ENCODE data around the gene TRIM71.
A peak's percentile ranks its signal among the peaks of the same experiment; 100 is the strongest.

TRIM71 gene

DNA sequence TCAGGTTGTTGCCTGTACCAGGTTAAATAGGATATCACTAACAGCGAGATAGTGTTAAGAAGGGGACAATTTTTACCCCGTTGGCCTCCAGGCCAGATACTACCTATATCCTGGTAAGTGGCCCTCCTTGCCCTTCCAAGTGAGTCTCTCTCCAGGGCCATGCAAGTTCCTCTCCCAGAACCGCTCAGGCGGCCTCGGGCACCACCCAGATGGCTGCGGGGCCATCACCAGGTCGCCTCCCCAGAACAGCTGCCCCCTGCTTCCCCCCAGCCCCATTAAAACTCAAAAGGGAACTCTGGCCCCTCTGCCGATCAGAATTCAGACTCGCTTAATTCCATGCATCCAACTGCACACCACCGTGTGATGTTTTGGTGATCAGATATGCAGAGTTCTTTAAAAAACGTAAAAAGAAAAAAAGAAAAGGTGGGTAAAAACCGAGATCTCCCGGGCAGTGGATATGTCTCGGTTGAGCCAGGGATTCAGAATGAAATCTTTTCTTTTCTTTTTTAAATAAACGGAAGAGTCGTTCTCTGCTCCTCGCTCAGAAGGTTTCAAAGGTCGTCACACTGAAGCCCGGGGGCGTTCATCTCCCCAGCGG, 1.9 kb upstream of the TRIM71 start:
- Histone ChIP-seq H3K27me3 (ENCODE audit: insufficient read depth, low read length, poor library complexity, severe bottlenecking) (no peaks in the 10 kb centered on the region), H3K9me3 (ENCODE audit: insufficient read depth, low read depth, low read length) (no peaks in the 10 kb centered on the region), H3K9ac (ENCODE audit: low read depth, low read length, poor library complexity, severe bottlenecking) (peak overlapping the region; percentile 99), H3K79me2 (ENCODE audit: insufficient read depth, low read length) (peaks cover 44% of the 10 kb centered on the region), H3K4me1 (ENCODE audit: insufficient read depth, low read length, poor library complexity, severe bottlenecking) (peaks cover 39% of the 10 kb centered on the region), H4K20me1 (ENCODE audit: insufficient read depth, low read length, poor library complexity, severe bottlenecking) (peaks cover 20% of the 10 kb centered on the region), H3K9me2 (replicated peaks; ENCODE audit: low read depth, low read length) (no peaks in the 10 kb centered on the region), H3K36me3 (ENCODE audit: insufficient read depth, low read length) (no peaks in the 10 kb centered on the region), H3F3A (ENCODE audit: low read depth) (peaks cover 17% of the 10 kb centered on the region; the same call in 1 of the 2 replicates), H2AFZ (ENCODE audit: low read length) (peak overlapping the region; percentile 99), H3K4me2 (ENCODE audit: low read depth, low read length, poor library complexity, severe bottlenecking) (peak overlapping the region; percentile 99), H3K4me3 (ENCODE audit: low read length, poor library complexity, severe bottlenecking) (peak overlapping the region; percentile 99)
- TF ChIP-seq, protein P1, sequence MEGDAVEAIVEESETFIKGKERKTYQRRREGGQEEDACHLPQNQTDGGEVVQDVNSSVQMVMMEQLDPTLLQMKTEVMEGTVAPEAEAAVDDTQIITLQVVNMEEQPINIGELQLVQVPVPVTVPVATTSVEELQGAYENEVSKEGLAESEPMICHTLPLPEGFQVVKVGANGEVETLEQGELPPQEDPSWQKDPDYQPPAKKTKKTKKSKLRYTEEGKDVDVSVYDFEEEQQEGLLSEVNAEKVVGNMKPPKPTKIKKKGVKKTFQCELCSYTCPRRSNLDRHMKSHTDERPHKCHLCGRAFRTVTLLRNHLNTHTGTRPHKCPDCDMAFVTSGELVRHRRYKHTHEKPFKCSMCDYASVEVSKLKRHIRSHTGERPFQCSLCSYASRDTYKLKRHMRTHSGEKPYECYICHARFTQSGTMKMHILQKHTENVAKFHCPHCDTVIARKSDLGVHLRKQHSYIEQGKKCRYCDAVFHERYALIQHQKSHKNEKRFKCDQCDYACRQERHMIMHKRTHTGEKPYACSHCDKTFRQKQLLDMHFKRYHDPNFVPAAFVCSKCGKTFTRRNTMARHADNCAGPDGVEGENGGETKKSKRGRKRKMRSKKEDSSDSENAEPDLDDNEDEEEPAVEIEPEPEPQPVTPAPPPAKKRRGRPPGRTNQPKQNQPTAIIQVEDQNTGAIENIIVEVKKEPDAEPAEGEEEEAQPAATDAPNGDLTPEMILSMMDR (conservative IDR thresholded peaks at IDR 0.05; ENCODE audit: low read length), result no peak
- no peak for TF ChIP-seq EZH2phosphoT487 (IDR thresholded peaks at IDR 0.05; ENCODE audit: borderline replicate concordance)

DNA sequence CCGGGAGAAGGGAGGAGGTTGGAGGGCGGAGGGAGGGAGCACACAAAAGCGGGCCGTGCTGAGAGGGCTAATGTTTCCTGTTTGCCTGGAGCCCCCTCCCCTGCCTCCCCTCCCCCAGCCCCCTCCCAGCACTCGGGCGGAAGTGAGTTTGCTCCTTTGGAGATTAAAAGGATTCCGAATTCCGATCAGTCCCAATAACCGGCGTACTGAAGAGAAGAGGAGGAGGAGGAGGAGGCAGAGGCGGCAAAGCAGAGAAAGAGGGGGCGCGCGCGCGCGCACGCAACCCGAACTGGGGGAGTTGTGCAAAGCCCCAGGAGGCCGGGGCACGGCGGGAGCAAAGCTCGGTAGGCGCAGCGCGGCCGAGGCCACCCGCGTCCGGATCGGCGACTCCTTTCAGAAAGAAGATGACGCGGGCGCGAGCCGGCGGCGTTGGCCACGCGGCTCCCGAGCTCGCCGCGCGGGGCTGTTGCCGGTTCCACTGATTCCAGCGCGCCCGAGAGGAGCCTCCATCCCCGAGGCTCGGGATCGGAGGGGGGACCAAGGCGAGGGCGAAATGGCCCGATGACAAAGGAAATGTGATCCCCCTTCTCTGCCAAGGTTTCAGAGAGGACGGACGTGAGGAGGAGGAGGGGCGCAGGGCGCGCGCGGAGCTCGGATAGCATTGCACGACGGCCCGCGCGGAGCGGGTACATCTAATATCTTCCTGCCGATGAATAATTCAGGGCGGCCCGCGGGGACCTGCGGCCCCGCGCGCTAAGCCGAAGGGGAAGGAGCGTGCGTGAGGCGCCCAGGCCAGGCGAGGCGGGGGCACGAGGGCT, 1.1 kb upstream of the TRIM71 start:
- Histone ChIP-seq H3K79me2 (ENCODE audit: insufficient read depth, low read length) (peaks cover 51% of the 10 kb centered on the region), H3K4me2 (ENCODE audit: low read depth, low read length, poor library complexity, severe bottlenecking) (peak overlapping the region; percentile 99), H3K9me2 (replicated peaks; ENCODE audit: low read depth, low read length) (no peaks in the 10 kb centered on the region), H3K4me1 (ENCODE audit: insufficient read depth, low read length, poor library complexity, severe bottlenecking) (peaks cover 45% of the 10 kb centered on the region), H3K9me3 (ENCODE audit: insufficient read depth, low read depth, low read length) (no peaks in the 10 kb centered on the region), H3K4me3 (ENCODE audit: low read length, poor library complexity, severe bottlenecking) (peak overlapping the region; percentile 99), H3F3A (ENCODE audit: low read depth) (peaks cover 17% of the 10 kb centered on the region; the same call in 1 of the 2 replicates), H3K9ac (ENCODE audit: low read depth, low read length, poor library complexity, severe bottlenecking) (peak overlapping the region; percentile 99), H4K20me1 (ENCODE audit: insufficient read depth, low read length, poor library complexity, severe bottlenecking) (peaks cover 23% of the 10 kb centered on the region), H2AFZ (ENCODE audit: low read length) (peak overlapping the region; percentile 99), H3K27me3 (ENCODE audit: insufficient read depth, low read length, poor library complexity, severe bottlenecking) (no peaks in the 10 kb centered on the region), H3K36me3 (ENCODE audit: insufficient read depth, low read length) (no peaks in the 10 kb centered on the region)
- no peak for TF ChIP-seq EZH2phosphoT487 (IDR thresholded peaks at IDR 0.05; ENCODE audit: borderline replicate concordance)
- TF ChIP-seq, protein P1 (conservative IDR thresholded peaks at IDR 0.05; ENCODE audit: low read length), result no peak

DNA sequence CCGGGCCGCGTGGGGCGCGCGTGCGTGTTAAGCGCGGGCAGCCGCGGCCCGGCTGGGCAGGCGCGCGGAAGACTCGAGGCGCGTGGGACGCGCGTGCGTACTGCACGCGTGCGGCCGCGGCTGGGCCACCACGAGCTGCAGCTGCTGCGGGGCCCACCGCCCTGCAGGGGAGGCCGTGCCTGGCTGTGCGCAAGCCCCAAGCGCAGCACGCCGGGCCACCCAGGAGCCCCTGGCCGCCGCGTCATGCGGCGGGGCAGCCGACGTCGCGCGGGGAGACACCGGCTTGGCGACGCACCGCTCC, 590 bp upstream of the TRIM71 start:
- Histone ChIP-seq H2AFZ (ENCODE audit: low read length) (peak overlapping the region; percentile 99), H3K9ac (ENCODE audit: low read depth, low read length, poor library complexity, severe bottlenecking) (peak overlapping the region; percentile 99), H3K4me3 (ENCODE audit: low read length, poor library complexity, severe bottlenecking) (peak overlapping the region; percentile 99), H3K4me2 (ENCODE audit: low read depth, low read length, poor library complexity, severe bottlenecking) (peak overlapping the region; percentile 99), H3K9me3 (ENCODE audit: insufficient read depth, low read depth, low read length) (no peaks in the 10 kb centered on the region), H3K79me2 (ENCODE audit: insufficient read depth, low read length) (peaks cover 57% of the 10 kb centered on the region), H3K9me2 (replicated peaks; ENCODE audit: low read depth, low read length) (no peaks in the 10 kb centered on the region), H3F3A (ENCODE audit: low read depth) (peaks cover 17% of the 10 kb centered on the region; the same call in 1 of the 2 replicates), H3K4me1 (ENCODE audit: insufficient read depth, low read length, poor library complexity, severe bottlenecking) (peaks cover 50% of the 10 kb centered on the region), H3K36me3 (ENCODE audit: insufficient read depth, low read length) (no peaks in the 10 kb centered on the region), H3K27me3 (ENCODE audit: insufficient read depth, low read length, poor library complexity, severe bottlenecking) (no peaks in the 10 kb centered on the region), H4K20me1 (ENCODE audit: insufficient read depth, low read length, poor library complexity, severe bottlenecking) (peaks cover 27% of the 10 kb centered on the region)
- TF ChIP-seq, protein P1 (conservative IDR thresholded peaks at IDR 0.05; ENCODE audit: low read length), result no peak
- TF ChIP-seq EZH2phosphoT487 (IDR thresholded peaks at IDR 0.05; ENCODE audit: borderline replicate concordance), result no peak
